Mammary epithelial cell (primary cell): ENCODE measurements around the gene RPTOR.

Source experiments
- EZH2 ChIP-seq: IDR thresholded peaks from 2 replicates; pipeline ENCODE4 v1.6.1; 2012; ENCODE audit warnings: low read length, inconsistent platforms, borderline replicate concordance
- TF ChIP-seq, protein P1 (sequence below), 2 donors: IDR thresholded peaks in 1 of 2; conservative IDR thresholded peaks in 1 of 2; 2 replicates each; pipeline ENCODE4 v1.5.1; 2011 to 2012; ENCODE audit warnings: inconsistent platforms in 2 of 2, low read length in 2 of 2, mild to moderate bottlenecking in 2 of 2, control low read depth in 1 of 2, low read depth in 1 of 2; ENCODE audit not compliant: insufficient read depth in 1 of 2; ENCODE audit errors: extremely low read depth in 1 of 2

DNA sequence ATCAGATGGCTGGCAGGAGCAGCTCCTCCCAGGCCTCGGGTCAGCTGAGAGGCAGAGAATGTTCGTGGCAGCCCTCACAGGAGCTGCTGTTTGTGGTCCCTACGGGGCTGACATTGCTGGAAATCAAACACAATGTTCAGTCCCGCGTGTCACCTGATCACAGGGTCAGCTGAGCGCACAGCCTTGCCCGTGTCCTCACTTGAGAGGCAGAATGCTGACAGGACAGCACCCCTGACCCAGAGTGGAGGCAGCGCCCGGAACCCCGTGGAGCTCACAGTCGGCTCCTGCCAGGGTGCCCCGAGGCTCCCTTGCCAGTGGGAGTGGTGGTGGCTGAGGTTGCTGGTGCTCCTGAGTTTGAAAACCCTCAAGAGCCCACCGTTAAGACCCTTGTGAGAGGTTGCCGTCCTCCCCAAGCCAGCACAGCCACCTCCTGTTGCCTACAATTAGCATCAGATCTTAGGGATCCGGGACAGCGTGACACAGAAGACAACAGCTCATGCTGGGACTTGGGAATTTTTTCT, 443.4 kb downstream of the RPTOR start:
- TF ChIP-seq, protein P1, sequence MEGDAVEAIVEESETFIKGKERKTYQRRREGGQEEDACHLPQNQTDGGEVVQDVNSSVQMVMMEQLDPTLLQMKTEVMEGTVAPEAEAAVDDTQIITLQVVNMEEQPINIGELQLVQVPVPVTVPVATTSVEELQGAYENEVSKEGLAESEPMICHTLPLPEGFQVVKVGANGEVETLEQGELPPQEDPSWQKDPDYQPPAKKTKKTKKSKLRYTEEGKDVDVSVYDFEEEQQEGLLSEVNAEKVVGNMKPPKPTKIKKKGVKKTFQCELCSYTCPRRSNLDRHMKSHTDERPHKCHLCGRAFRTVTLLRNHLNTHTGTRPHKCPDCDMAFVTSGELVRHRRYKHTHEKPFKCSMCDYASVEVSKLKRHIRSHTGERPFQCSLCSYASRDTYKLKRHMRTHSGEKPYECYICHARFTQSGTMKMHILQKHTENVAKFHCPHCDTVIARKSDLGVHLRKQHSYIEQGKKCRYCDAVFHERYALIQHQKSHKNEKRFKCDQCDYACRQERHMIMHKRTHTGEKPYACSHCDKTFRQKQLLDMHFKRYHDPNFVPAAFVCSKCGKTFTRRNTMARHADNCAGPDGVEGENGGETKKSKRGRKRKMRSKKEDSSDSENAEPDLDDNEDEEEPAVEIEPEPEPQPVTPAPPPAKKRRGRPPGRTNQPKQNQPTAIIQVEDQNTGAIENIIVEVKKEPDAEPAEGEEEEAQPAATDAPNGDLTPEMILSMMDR (conservative IDR thresholded peaks at IDR 0.05 in 1 of 2, IDR thresholded peaks at IDR 0.05 in 1 of 2; ENCODE audit: extremely low read depth in 1 of 2, insufficient read depth in 1 of 2, low read depth in 1 of 2, low read length in 2 of 2): no peak
- no peak for TF ChIP-seq EZH2
